ENCODE measurements around the gene GPR25.
"Not testable (repeated sequence)": the region's sequence is repeated elsewhere in the genome, so short reads cannot be mapped to it uniquely, and the experiment has no call there.

Gene GPR25

GRCh38 chr1:200911361-200911760 is 38.6 kb downstream of the GPR25 start:
- TF ChIP-seq CTCF (conservative IDR thresholded peaks at IDR 0.05; ENCODE audit: low read depth, low read length): no peak
- DNase-seq (ENCODE audit: low read depth): no peak
- H3K4me3 ChIP-seq (ENCODE audit: low read length): no peak overlapping the region

- not testable (repeated sequence) for DNase-seq (ENCODE audit: low read depth); H3K4me3 ChIP-seq (ENCODE audit: low read length)
Measured at GRCh38 chr1:200911936-200912335, 39.2 kb downstream of the GPR25 start.

GRCh38 chr1:200912737-200913407 is 40.1 kb downstream of the GPR25 start:
- H3K4me3 ChIP-seq (ENCODE audit: low read length): no peak overlapping the region
- no peak for TF ChIP-seq CTCF (conservative IDR thresholded peaks at IDR 0.05; ENCODE audit: low read depth, low read length)
- no peak for DNase-seq (ENCODE audit: low read depth)

GRCh38 chr1:200916152-200916551 is 43.4 kb downstream of the GPR25 start:
- peak; percentile 39 for TF ChIP-seq CTCF (conservative IDR thresholded peaks at IDR 0.05; ENCODE audit: low read depth, low read length)
- no peak overlapping the region for H3K4me3 ChIP-seq (ENCODE audit: low read length)
- DNase-seq (ENCODE audit: low read depth): no peak

GRCh38 chr1:200916681-200917080 is 43.9 kb downstream of the GPR25 start:
- no peak overlapping the region for H3K4me3 ChIP-seq (ENCODE audit: low read length)
- no peak for DNase-seq (ENCODE audit: low read depth)
- no peak for TF ChIP-seq CTCF (conservative IDR thresholded peaks at IDR 0.05; ENCODE audit: low read depth, low read length)

- no peak for DNase-seq (ENCODE audit: low read depth)
- no peak overlapping the region for H3K4me3 ChIP-seq (ENCODE audit: low read length)
- TF ChIP-seq CTCF (conservative IDR thresholded peaks at IDR 0.05; ENCODE audit: low read depth, low read length): no peak
Measured at GRCh38 chr1:200917291-200917817, 44.6 kb downstream of the GPR25 start.

GRCh38 chr1:200918006-200918405 is 45.2 kb downstream of the GPR25 start:
- no peak for DNase-seq (ENCODE audit: low read depth)
- no peak overlapping the region for H3K4me3 ChIP-seq (ENCODE audit: low read length)
- TF ChIP-seq CTCF (conservative IDR thresholded peaks at IDR 0.05; ENCODE audit: low read depth, low read length): no peak
